Neuronal stem cell (in vitro differentiated cells): ENCODE data around the gene TM9SF1.

Experiments
- DNase-seq: peaks from one replicate; pipeline ENCODE4 v3.0.0-alpha.2; 2013; ENCODE audit warnings: low spot score
- H2AFZ ChIP-seq: one replicate; pipeline ENCODE4 v1.6.1; 2013; ENCODE audit warnings: mild to moderate bottlenecking, low read length, inconsistent platforms
- H2AK5ac ChIP-seq: 2 replicates; pipeline ENCODE4 v1.6.1; 2013; ENCODE audit warnings: low read depth, mild to moderate bottlenecking, inconsistent platforms, low read length, moderate library complexity, mixed read lengths
- H2BK120ac ChIP-seq: 2 replicates; pipeline ENCODE4 v1.6.1; 2013; ENCODE audit warnings: low read depth, mild to moderate bottlenecking, inconsistent platforms, low read length, moderate library complexity, mixed read lengths
- H2BK12ac ChIP-seq: one replicate; pipeline ENCODE4 v1.6.1; 2013; ENCODE audit warnings: low read length, inconsistent platforms
- H2BK15ac ChIP-seq: 2 replicates; pipeline ENCODE4 v1.6.1; 2013; ENCODE audit warnings: mild to moderate bottlenecking, low read length, inconsistent platforms, mixed read lengths
- H2BK5ac ChIP-seq: one replicate; pipeline ENCODE4 v1.6.1; 2013; ENCODE audit warnings: inconsistent platforms, mild to moderate bottlenecking, low read length, moderate library complexity
- H3K14ac ChIP-seq: one replicate; pipeline ENCODE4 v1.6.1; 2013; ENCODE audit warnings: low read length, inconsistent platforms
- H3K18ac ChIP-seq: 2 replicates; pipeline ENCODE4 v1.6.1; 2013; ENCODE audit warnings: low read length, inconsistent platforms
- H3K23ac ChIP-seq: 2 replicates; pipeline ENCODE4 v1.6.1; 2013; ENCODE audit warnings: low read depth, mild to moderate bottlenecking, mixed read lengths, low read length, inconsistent platforms; ENCODE audit not compliant: poor library complexity
- H3K27ac ChIP-seq: replicated peaks from 3 replicates; pipeline ENCODE4 v1.5.1; 2013; ENCODE audit warnings: low read length, inconsistent platforms
- H3K27me3 ChIP-seq, 3 experiments: 2 replicates each; pipeline ENCODE4 v1.6.1; 2013; ENCODE audit warnings: low read length in 3 of 3, mild to moderate bottlenecking in 2 of 3, inconsistent platforms in 1 of 3, low read depth in 1 of 3, mixed read lengths in 1 of 3, moderate library complexity in 1 of 3; ENCODE audit not compliant: control insufficient read depth in 3 of 3, insufficient read depth in 3 of 3
- H3K36me3 ChIP-seq, 2 donors: replicated peaks in 1 of 2; 2 replicates each; pipeline ENCODE4 v1.6.1; 2013; ENCODE audit warnings: low read length in 2 of 2; ENCODE audit not compliant: control insufficient read depth in 2 of 2, insufficient read depth in 2 of 2
- H3K4ac ChIP-seq: 2 replicates; pipeline ENCODE4 v1.6.1; 2013; ENCODE audit warnings: inconsistent platforms, mild to moderate bottlenecking, low read length, moderate library complexity
- H3K4me1 ChIP-seq, 2 donors: 1 replicate in 1 of 2; 2 replicates in 1 of 2; pipeline ENCODE4 v1.6.1; 2013; ENCODE audit warnings: low read length in 2 of 2, low read depth in 1 of 2; ENCODE audit not compliant: control insufficient read depth in 2 of 2, insufficient read depth in 1 of 2
- H3K4me2 ChIP-seq: one replicate; pipeline ENCODE4 v1.6.1; 2013; ENCODE audit warnings: mild to moderate bottlenecking, low read length, inconsistent platforms; ENCODE audit not compliant: insufficient read depth, poor library complexity, severe bottlenecking
- H3K4me3 ChIP-seq, 2 donors: 2 replicates each; pipeline ENCODE4 v1.5.1; 2013; ENCODE audit warnings: low read length in 2 of 2, mild to moderate bottlenecking in 2 of 2, inconsistent platforms in 1 of 2, moderate library complexity in 1 of 2
- H3K79me1 ChIP-seq: one replicate; pipeline ENCODE4 v1.6.1; 2013; ENCODE audit warnings: low read depth, mild to moderate bottlenecking, inconsistent platforms, low read length, moderate library complexity
- H3K9ac ChIP-seq: one replicate; pipeline ENCODE4 v1.6.1; 2013; ENCODE audit warnings: mild to moderate bottlenecking, low read depth, low read length, inconsistent platforms; ENCODE audit not compliant: poor library complexity
- H3K9me3 ChIP-seq, 2 donors: replicated peaks in 1 of 2; 2 replicates each; pipeline versions ENCODE3 to v1.6.1; 2013; ENCODE audit warnings: low read length in 2 of 2, mild to moderate bottlenecking in 2 of 2, inconsistent platforms in 1 of 2, low read depth in 1 of 2, mixed read lengths in 1 of 2, moderate library complexity in 1 of 2; ENCODE audit not compliant: control insufficient read depth in 2 of 2, insufficient read depth in 1 of 2
- H4K8ac ChIP-seq: one replicate; pipeline ENCODE4 v1.6.1; 2013; ENCODE audit warnings: low read depth, mild to moderate bottlenecking, inconsistent platforms, low read length, moderate library complexity
- H4K91ac ChIP-seq: one replicate; pipeline ENCODE4 v1.6.1; 2013; ENCODE audit warnings: low read length, low read depth, mild to moderate bottlenecking, inconsistent platforms; ENCODE audit not compliant: poor library complexity
- WGBS, 2 donors: extraction: QIAGEN DNeasy Blood & Tissue Kit; methylation state at CpG; one replicate each; pipeline ENCODE4 v1.1.7; 2013; ENCODE audit warnings: missing lambda C conversion rate in 2 of 2, mixed read lengths in 1 of 2; ENCODE audit not compliant: insufficient read length in 2 of 2, insufficient replicate concordance in 1 of 2; ENCODE audit errors: extremely low coverage in 2 of 2; 5-methylcytosine and 5-hydroxymethylcytosine counted together

TM9SF1 gene

DNA sequence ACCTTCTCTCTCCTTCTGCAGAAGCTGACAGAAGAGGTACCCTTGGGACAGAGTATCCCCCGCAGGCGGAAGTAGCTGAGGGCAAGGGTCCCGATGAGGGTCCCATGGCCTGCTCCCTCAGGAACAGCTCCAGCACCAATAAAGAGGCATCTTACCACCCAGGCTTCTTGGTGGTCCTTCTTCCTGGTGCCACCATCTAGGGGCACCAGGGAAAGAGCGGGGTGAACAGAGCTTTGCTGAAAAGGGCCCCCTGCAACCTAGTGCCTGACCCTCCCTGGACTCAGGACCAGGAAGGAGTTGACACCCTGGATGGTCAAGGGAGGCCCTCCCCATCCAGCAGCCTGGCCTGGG, 34.8 kb downstream of the TM9SF1 start:
- no peak for DNase-seq
- Histone ChIP-seq H3K79me1 (no peaks in the 10 kb centered on the region), H3K23ac (no peak overlapping the region), H3K14ac (no peak overlapping the region), H3K18ac (no peak overlapping the region), H3K4me1 (peaks cover 7 to 13% of the 10 kb centered on the region in 2 donors), H2BK12ac (no peak overlapping the region), H3K9ac (no peak overlapping the region), H3K27ac (no peak overlapping the region), H2BK5ac (no peak overlapping the region), H3K4ac (no peak overlapping the region), H3K36me3 (peaks cover 43 to 73% of the 10 kb centered on the region in 2 donors), H4K91ac (no peak overlapping the region), H4K8ac (no peak overlapping the region), H2AK5ac (no peak overlapping the region), H3K4me2 (no peak overlapping the region), H3K27me3 (no peaks in the 10 kb centered on the region), H2BK15ac (no peak overlapping the region), H2AFZ (no peak overlapping the region), H2BK120ac (no peak overlapping the region), H3K4me3 (no peak overlapping the region), H3K9me3 (no peaks in the 10 kb centered on the region)
- no CpG with 5 or more reads among the region's 4 CpGs for WGBS, 2 donors

DNA sequence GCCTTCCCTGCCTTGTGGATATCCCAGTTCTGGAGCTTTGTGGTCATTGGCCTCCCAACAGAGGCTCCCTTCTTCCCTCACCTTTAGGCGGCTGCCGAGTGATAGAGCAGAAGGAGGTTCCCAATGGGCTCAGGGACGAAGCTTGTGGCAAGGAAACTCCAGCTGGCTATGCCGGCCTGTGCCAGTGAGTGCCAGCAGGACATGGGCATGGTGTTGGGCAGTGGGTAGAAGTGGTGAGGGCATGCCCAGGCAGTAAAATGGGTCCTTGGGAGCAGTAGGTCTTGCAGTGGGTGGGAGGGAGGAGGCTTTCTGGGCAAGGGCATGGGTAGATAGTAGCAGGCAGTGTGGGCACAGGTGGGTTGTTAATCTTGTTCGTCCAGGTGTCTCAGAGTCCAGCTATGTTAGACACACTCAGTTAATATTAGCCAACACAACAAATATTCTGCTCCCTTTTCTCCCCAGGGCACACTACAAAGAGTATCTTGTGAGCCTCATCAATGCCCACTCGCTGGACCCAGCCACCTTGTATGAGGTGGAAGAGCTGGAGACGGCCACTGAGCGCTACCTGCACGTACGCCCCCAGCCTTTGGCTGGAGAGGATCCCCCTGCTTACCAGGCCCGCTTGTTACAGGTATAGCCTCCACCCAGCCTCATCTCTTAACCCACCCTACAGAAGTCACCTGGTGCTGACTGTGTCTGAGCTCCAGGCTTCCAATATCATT, 35.3 kb downstream of the TM9SF1 start:
- H2BK120ac ChIP-seq: no peak overlapping the region
- no CpG with 5 or more reads among the region's 11 CpGs for WGBS, 2 donors
- no peak overlapping the region for H3K18ac ChIP-seq
- peaks cover 7 to 13% of the 10 kb centered on the region in 2 donors for H3K4me1 ChIP-seq
- H3K27me3 ChIP-seq: no peaks in the 10 kb centered on the region
- no peak overlapping the region for H2AFZ ChIP-seq
- H2BK15ac ChIP-seq: no peak overlapping the region
- no peak overlapping the region for H3K14ac ChIP-seq
- H3K27ac ChIP-seq: no peak overlapping the region
- H4K8ac ChIP-seq: no peak overlapping the region
- H3K4ac ChIP-seq: no peak overlapping the region
- no peak overlapping the region for H3K9ac ChIP-seq
- H2BK12ac ChIP-seq: no peak overlapping the region
- H3K23ac ChIP-seq: no peak overlapping the region
- no peak overlapping the region for H2BK5ac ChIP-seq
- no peaks in the 10 kb centered on the region for H3K9me3 ChIP-seq
- H3K79me1 ChIP-seq: no peaks in the 10 kb centered on the region
- no peak for DNase-seq
- H3K4me3 ChIP-seq: peak overlapping the region in 1 of 2 donors; percentile 13
- no peak overlapping the region for H2AK5ac ChIP-seq
- H3K36me3 ChIP-seq: peaks cover 43 to 73% of the 10 kb centered on the region in 2 donors
- H3K4me2 ChIP-seq: no peak overlapping the region
- H4K91ac ChIP-seq: no peak overlapping the region

DNA sequence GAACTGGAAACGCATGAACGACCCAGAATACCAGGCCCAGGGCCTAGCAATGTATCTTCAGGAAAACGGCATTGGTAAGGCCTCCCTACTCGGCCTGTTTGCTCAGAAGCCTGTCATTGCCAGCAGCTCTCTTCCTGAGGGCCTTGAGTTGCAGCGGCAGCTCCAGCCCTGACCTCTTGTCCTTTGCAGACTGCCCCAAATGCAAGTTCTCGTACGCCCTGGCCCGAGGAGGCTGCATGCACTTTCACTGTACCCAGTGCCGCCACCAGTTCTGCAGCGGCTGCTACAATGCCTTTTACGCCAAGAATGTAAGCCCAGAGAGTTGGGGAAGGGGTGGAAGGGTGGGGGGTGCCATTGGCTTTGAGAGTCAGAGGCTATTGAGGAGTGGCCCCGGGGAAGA, 37.9 kb downstream of the TM9SF1 start:
- H3K79me1 ChIP-seq: no peaks in the 10 kb centered on the region
- no peak overlapping the region for H2AFZ ChIP-seq
- no peak overlapping the region for H3K23ac ChIP-seq
- peaks cover 7 to 13% of the 10 kb centered on the region in 2 donors for H3K4me1 ChIP-seq
- H3K4me3 ChIP-seq: no peak overlapping the region
- H3K14ac ChIP-seq: no peak overlapping the region
- H3K9me3 ChIP-seq: no peaks in the 10 kb centered on the region
- H3K27me3 ChIP-seq: no peaks in the 10 kb centered on the region
- H3K18ac ChIP-seq: no peak overlapping the region
- no peak overlapping the region for H3K27ac ChIP-seq
- H4K91ac ChIP-seq: no peak overlapping the region
- no peak overlapping the region for H3K4ac ChIP-seq
- H3K9ac ChIP-seq: no peak overlapping the region
- WGBS, 2 donors: no CpG with 5 or more reads among the region's 12 CpGs
- H3K4me2 ChIP-seq: no peak overlapping the region
- peaks cover 42 to 70% of the 10 kb centered on the region in 2 donors for H3K36me3 ChIP-seq
- H4K8ac ChIP-seq: no peak overlapping the region
- no peak overlapping the region for H2AK5ac ChIP-seq
- H2BK5ac ChIP-seq: no peak overlapping the region
- no peak overlapping the region for H2BK15ac ChIP-seq
- no peak for DNase-seq
- no peak overlapping the region for H2BK12ac ChIP-seq
- H2BK120ac ChIP-seq: no peak overlapping the region

GRCh38 chr14:24156840-24157239, 38.4 kb downstream of the TM9SF1 start:
- Histone ChIP-seq H3K4me3 (no peak overlapping the region), H3K79me1 (no peaks in the 10 kb centered on the region), H2AK5ac (no peak overlapping the region), H2BK5ac (no peak overlapping the region), H3K27ac (no peak overlapping the region), H4K8ac (no peak overlapping the region), H2BK120ac (no peak overlapping the region), H3K4me1 (peaks cover 7 to 9% of the 10 kb centered on the region in 2 donors), H3K27me3 (no peaks in the 10 kb centered on the region), H2BK12ac (no peak overlapping the region), H2AFZ (no peak overlapping the region), H3K23ac (no peak overlapping the region), H4K91ac (no peak overlapping the region), H3K9me3 (no peaks in the 10 kb centered on the region), H3K36me3 (peaks cover 41 to 74% of the 10 kb centered on the region in 2 donors), H3K18ac (no peak overlapping the region), H3K9ac (no peak overlapping the region), H3K4ac (no peak overlapping the region), H3K14ac (no peak overlapping the region), H3K4me2 (no peak overlapping the region), H2BK15ac (no peak overlapping the region)
- no peak for DNase-seq
- no CpG with 5 or more reads among the region's 1 CpG for whole genome bisulfite sequencing, 2 donors
